HG02588 (cell line): ENCODE measurements around the gene SUCLA2.
"Not testable (repeated sequence)": the region's sequence is repeated elsewhere in the genome, so short reads cannot be mapped to it uniquely, and the experiment has no call there.

ENCODE experiments used
- ATAC-seq: cut with Tn5 transposase; IDR thresholded peaks from one replicate; pipeline ENCODE4 v1.9.1; 2021; ENCODE audit warnings: mild to moderate bottlenecking, moderate library complexity; ENCODE audit not compliant: unreplicated experiment

Gene SUCLA2

DNA sequence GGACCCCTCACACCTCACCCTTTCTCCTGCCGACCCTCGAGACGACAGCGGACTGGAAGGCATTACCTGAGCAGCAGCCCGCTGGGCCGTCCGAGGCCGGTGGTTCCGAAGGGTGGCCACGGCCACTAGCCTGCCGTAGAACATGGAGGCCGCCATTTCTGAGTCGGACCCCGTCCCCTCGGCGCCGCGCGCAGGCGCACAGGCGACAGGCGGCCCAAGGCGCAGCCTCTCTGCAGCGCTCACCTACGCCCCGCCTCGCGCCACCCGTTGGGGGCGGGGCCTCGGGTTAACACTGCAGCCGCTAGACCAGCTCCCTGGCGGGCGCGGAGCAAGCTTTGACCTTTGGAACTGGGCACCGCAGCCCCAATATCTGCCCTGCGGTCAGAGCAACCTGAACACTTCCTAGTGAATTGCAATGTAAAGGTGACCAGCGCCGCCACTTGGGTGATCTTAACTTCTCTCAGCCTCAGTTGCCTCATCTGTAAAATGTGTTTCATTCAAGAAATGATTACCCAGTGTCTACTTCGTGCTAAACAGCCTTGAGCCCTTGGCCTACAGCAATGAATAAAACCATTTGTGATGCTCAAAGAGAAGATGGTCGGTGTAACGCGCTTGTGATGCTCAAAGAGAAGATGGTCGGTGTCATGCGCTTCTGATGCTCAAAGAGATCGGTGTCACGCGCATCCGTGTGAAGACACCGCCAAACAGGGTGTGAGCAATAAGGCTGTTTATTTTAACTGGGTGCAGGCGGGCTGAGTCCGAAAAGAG is at the start of gene SUCLA2:
SUCLA2 (minus strand) TSS at position 160 of the 768 bp plus-strand sequence; CDS start at position 156, 4 bp downstream.
- ATAC-seq, result peak; percentile 98

DNA sequence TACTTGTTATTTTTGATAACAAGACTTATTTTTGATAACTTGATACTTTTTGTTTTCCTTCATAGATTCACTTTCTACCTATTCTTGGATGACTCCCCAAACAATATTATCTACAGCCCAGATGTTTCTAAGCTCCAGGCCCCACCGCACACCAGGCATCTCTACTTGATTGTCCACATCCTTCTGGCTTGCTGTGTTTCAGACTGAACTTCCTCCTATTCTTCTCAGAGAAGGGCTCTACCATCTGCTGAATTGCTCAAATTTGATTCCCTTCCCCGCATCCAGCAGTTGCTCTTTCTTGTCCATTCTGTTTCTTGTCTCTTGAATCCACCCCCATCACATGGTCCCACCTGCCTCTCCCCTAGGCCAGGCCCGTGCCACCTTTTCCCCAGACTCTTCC is 49.5 kb upstream of the SUCLA2 start:
- no peak for ATAC-seq

GRCh38 chr13:48043789-48044503 is 42.9 kb upstream of the SUCLA2 start:
- ATAC-seq, result peak; percentile 49

DNA sequence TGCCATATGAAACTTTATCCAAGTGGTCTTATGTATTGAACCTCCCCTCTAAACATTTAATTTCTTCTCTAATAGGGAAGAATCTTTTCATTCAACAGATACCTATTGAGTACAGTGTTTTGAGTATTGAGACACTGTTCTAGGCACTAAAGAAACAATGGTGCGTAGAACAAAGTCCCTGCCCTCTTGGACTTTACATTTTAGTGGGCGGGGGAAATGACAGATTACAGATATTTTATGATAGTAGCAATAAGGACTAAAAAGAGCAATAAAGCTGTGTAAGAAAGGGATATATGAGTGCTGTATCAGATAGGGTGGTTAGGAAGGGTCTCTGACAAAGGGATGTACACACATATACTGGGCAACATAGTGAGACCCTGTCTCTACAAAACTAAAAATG is 41.8 kb upstream of the SUCLA2 start:
- ATAC-seq, result no peak

DNA sequence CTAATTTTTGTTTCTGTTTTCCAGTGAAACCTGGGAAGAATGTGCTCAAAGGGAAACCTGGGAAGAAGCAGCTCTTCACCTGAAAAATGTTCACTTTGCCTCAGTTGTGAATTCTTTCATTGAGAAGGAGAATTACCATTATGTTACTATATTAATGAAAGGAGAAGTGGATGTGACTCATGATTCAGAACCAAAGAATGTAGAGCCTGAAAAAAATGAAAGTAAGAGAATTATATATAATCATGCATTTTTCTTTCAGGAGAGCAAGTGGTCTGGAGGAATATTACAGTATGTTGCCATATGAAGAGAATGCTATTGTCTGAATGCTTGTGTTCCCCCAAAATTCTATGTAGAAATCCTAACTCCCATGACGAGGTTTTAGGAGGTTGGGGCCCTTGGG is 39.8 kb upstream of the SUCLA2 start:
- no peak for ATAC-seq

DNA sequence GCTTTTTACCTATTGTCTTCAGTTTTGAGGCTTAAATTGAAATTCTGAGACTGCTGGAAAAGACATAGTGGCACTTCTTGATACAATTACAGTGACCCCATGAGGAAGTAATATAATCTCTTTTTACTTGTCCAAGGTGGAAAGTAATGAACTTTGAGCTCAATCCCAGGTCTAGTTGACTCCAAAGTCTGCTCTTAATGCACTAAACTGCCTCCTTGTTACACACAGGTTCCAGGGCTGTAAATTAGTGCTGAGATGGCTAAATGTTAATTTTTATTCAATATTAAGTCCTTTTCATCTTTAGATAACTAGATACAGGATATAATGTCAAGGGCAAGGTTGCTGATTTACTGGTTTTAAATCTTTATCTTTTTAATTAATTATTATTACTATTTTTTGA is 39.0 kb upstream of the SUCLA2 start:
- no peak for ATAC-seq

- no peak for ATAC-seq
Observed at GRCh38 chr13:48038761-48039160, 37.7 kb upstream of the SUCLA2 start.

- peak; percentile 93 for ATAC-seq
Observed at GRCh38 chr13:48037346-48038173, 36.5 kb upstream of the SUCLA2 start, which contains the start of gene NUDT15. Gene NUDT15 (plus strand): TSS chr13:48037726. CDS start chr13:48037747, 21 bp downstream.

DNA sequence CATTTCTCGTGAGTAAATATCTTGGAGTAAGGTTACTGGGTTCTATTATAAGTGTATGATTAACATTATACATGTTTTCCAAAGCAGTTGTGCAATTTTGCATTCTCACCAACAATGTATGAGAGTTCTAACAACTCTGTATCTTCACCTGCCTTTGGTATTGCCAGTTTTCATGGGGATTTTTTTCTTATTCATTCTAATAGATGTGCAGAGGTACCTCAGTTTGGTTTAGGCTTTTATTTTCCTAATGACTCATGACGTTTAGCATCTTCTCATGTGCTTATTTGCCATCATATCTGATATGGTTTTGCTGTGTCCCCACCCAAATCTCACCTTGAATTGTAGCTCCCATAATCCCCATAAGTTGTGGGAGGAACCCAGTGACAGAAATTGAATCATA is 28.8 kb upstream of the SUCLA2 start:
- no peak for ATAC-seq

DNA sequence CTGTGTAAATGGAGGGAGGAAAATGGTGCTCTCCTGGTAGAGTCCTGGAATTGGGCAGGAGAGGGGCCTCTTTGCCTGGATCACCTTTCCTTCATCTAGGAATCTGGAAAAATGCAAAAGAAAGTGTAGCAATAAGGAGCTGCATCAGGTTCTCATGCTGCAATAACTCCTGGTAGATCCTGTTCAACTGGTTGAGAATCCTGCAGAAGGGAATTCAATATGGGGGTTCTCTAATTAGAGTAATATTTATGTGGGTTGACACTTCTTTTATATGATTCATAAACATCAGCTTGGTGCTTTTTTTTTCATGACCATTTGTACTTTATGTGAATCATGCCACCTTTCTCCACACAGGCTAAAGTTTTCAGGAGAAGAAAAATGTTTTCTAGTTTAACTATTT is 27.0 kb upstream of the SUCLA2 start:
- no peak for ATAC-seq

DNA sequence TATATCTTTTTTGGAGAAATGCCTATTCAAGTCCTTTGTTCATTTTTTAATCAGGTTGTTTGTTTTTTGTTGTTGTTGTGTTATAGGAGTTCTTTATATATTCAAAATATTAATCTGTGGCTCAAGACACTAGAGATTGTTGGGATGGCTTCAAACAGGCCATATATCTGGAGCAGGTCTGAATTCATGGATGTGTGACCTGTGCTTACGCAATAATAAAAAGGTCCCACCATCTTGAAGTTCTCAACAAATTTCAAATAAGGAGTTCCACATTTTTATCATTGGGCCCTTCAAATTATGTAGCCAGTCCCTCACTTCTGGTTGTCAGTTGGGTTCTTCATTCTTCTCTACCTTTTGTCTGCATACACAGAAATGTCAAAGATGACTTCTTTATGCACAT is 18.7 kb upstream of the SUCLA2 start:
- no peak for ATAC-seq

DNA sequence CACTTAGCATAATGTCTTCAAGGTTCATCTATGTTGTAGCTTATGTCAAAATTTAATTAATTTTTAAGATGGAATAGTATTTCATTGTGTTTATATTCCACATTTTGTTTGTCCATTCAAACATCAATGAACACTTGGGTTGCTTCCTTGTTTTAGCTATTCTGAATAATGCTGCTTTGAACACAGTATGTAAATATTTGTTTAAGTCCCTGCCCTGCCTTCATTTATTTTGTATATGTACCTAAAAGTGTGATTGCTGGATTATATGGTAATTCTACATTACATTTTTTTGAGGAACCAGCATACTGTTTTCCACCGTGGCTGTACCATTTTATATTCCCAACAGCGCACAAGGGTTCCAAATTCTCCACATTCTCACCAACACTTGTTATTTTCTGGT is 17.6 kb upstream of the SUCLA2 start:
- no peak for ATAC-seq

DNA sequence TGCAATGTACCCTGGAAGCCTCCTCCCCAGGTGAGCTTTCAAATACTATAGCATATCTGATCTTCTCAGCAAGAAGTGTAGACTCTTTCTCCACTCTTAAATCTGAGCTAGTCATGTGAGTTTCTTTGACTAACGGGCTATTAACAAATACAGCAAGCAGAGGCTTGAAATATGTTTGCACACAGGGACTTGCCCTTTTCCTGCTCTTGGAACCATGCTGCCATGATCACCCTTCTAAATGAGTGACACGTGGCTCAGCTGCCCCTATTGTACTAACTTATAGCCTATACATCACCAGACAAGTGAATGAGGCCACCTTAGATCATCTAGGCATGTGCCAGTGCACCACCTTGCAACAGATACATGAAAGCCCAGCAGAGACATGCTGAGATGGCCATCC is 13.3 kb upstream of the SUCLA2 start:
- ATAC-seq, result no peak

GRCh38 chr13:48012668-48013067 is 11.6 kb upstream of the SUCLA2 start:
- ATAC-seq, result no peak

DNA sequence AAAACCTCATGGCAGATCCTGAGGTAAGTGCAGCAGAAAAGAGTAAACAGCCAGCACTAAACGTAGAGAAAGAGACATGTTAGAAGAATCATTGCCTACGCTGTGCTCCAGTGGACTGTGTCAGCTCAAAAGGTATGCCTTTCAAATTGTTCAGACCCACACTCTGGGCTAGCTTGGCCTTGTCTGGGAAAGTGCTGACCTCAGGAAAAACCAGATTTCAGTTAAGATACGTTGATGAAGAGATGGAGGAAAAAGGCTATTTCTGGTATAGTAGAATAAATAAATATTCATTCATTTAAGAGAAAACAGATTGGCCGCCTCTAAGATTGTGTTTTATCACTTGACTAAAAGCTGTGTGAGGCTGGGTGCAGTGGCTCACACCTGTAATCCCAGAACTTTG is 9.6 kb upstream of the SUCLA2 start:
- ATAC-seq, result no peak

GRCh38 chr13:48009284-48009683 is 8.2 kb upstream of the SUCLA2 start:
- ATAC-seq, result no peak

GRCh38 chr13:48006396-48006795 is 5.3 kb upstream of the SUCLA2 start:
- ATAC-seq, result no peak

GRCh38 chr13:48004201-48004600 is 3.1 kb upstream of the SUCLA2 start:
- no peak for ATAC-seq

DNA sequence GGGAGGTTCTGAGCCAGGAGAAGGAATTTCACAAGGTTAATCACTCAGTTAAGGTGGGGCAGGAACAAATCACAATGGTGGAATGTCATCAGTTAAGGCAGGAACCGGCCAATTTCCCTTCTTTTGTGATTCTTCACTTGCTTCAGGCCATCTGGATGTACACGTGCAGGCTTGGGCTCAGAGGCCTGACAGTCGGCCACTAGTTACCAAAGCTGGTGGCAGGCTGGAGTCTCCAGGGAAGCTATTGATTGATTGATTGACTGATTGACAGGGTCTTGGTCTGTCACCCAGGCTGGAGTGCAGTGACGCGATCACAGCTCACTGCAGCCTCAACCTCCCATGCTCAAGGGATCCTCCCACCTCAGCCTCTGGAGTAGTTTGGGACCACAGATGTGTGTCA is 926 bp upstream of the SUCLA2 start:
- ATAC-seq, result not testable (repeated sequence)

GRCh38 chr13:48000559-48001113 is 437 bp downstream of the SUCLA2 start:
- ATAC-seq, result peak; percentile 29

DNA sequence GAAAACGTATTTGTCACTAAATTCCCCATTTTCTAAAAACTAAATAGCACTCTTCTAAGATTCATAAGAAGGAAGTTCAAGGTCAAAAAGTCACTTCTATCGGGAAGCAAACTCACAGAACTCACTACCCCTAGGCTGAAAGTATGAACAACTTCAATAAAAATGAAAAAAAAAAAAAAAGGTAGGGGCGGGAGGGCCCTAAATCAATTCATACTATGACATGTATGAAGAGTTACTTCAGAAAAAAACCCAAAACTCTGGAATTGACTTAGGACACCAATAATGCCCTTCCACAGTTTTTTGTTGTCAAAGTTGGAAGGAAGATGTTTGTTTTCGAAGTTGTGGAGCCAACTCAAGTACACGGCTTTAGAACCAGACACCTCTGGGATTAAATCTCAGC is 1.1 kb downstream of the SUCLA2 start:
- ATAC-seq, result no peak
